Esophagus muscularis mucosa (tissue), 3 donors: Measurements from ENCODE around the gene USP8.

Source experiments
- POLR2A ChIP-seq: fragments of 450-650 bp; IDR thresholded peaks from one replicate; pipeline ENCODE4 v1.6.1; 2017; ENCODE audit warnings: antibody characterized with exemption, moderate library complexity, mild to moderate bottlenecking, low read depth
- POLR2AphosphoS5 ChIP-seq, 2 donors: sonication (generic); formaldehyde crosslinking; IDR thresholded peaks; one replicate each; pipeline ENCODE4 v1.6.1; 2017; ENCODE audit warnings: antibody characterized with exemption in 2 of 2
- TF ChIP-seq, protein P1 (sequence below), 3 experiments: fragments of 200-600 bp in 2 of 3; fragments of 450-650 bp in 1 of 3; sonication (generic) in 2 of 3; IDR thresholded peaks; one replicate each; pipeline ENCODE4 v1.5.1; 2017 to 2019; ENCODE audit warnings: antibody characterized with exemption in 3 of 3, mild to moderate bottlenecking in 2 of 3, moderate library complexity in 1 of 3

- TF ChIP-seq, protein P1, sequence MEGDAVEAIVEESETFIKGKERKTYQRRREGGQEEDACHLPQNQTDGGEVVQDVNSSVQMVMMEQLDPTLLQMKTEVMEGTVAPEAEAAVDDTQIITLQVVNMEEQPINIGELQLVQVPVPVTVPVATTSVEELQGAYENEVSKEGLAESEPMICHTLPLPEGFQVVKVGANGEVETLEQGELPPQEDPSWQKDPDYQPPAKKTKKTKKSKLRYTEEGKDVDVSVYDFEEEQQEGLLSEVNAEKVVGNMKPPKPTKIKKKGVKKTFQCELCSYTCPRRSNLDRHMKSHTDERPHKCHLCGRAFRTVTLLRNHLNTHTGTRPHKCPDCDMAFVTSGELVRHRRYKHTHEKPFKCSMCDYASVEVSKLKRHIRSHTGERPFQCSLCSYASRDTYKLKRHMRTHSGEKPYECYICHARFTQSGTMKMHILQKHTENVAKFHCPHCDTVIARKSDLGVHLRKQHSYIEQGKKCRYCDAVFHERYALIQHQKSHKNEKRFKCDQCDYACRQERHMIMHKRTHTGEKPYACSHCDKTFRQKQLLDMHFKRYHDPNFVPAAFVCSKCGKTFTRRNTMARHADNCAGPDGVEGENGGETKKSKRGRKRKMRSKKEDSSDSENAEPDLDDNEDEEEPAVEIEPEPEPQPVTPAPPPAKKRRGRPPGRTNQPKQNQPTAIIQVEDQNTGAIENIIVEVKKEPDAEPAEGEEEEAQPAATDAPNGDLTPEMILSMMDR (IDR thresholded peaks at IDR 0.05), result no peak
- TF ChIP-seq POLR2AphosphoS5 (IDR thresholded peaks at IDR 0.05) (no peak), POLR2A (no peak)
Measured at GRCh38 chr15:50378776-50379175, 45.4 kb upstream of the USP8 start.
